Measurements from ENCODE around the gene TFCP2L1.

DNA sequence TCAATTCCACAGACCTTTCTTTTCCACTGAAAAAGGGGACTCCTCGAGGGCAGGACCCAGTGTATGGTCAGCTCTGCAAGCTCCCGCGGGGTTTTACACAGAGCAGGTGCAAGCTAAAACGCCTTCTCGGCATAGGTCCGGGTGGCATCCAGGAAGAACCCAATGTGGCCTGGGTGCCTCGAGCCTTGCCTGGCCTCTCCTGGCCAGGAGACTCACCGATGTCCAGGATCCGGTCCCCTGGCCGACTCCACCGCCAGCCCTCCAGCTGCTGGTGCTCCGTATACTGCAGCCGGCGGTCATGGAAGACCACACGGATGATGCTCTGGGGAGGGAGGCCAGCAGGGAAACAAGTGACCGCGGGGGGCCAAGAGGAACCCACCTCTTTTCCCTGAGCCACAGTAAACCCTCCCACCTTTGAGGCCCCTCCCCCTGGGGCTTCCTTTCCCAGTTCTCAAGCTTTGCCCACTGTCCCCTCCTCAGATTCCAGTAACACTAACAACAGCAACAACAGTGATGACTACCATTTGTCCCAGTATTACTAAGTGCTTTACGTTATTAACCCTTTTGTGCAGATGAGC lies 36.1 kb downstream of the TFCP2L1 start:
- TF ChIP-seq, protein P1, sequence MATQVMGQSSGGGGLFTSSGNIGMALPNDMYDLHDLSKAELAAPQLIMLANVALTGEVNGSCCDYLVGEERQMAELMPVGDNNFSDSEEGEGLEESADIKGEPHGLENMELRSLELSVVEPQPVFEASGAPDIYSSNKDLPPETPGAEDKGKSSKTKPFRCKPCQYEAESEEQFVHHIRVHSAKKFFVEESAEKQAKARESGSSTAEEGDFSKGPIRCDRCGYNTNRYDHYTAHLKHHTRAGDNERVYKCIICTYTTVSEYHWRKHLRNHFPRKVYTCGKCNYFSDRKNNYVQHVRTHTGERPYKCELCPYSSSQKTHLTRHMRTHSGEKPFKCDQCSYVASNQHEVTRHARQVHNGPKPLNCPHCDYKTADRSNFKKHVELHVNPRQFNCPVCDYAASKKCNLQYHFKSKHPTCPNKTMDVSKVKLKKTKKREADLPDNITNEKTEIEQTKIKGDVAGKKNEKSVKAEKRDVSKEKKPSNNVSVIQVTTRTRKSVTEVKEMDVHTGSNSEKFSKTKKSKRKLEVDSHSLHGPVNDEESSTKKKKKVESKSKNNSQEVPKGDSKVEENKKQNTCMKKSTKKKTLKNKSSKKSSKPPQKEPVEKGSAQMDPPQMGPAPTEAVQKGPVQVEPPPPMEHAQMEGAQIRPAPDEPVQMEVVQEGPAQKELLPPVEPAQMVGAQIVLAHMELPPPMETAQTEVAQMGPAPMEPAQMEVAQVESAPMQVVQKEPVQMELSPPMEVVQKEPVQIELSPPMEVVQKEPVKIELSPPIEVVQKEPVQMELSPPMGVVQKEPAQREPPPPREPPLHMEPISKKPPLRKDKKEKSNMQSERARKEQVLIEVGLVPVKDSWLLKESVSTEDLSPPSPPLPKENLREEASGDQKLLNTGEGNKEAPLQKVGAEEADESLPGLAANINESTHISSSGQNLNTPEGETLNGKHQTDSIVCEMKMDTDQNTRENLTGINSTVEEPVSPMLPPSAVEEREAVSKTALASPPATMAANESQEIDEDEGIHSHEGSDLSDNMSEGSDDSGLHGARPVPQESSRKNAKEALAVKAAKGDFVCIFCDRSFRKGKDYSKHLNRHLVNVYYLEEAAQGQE (IDR thresholded peaks at IDR 0.05; ENCODE audit: insufficient replicate concordance, low read depth): no peak
- TF ChIP-seq CTCF (IDR thresholded peaks at IDR 0.05; ENCODE audit: insufficient read depth, low read length) (no peak), POLR2AphosphoS5 (IDR thresholded peaks at IDR 0.05; ENCODE audit: low read depth) (no peak)
